Transverse colon (tissue), 4 donors: ENCODE results near the gene PADI2. TPM values are rescaled to one million over a fixed set of nuclear protein-coding genes. Genes with fewer than 3 reads are reported as not detected.
A peak's percentile ranks its signal among the peaks of the same experiment; 100 is the strongest.

Source experiments
- DNase-seq: peaks from one replicate; pipeline ENCODE4 v3.0.0-alpha.2; 2019
- H3K27ac ChIP-seq, 4 donors: fragments of 200-600 bp; sonication (generic); 2 replicates each; pipeline ENCODE4 v1.5.1; 2016 to 2018; ENCODE audit warnings: inconsistent platforms in 4 of 4
- H3K27me3 ChIP-seq: fragments of 200-600 bp; sonication (generic); 2 replicates; pipeline ENCODE4 v1.5.1; 2017; ENCODE audit warnings: inconsistent platforms
- H3K36me3 ChIP-seq, 4 donors: fragments of 200-600 bp; sonication (generic); 2 replicates each; pipeline ENCODE4 v1.5.1; 2017 to 2019; ENCODE audit warnings: inconsistent platforms in 4 of 4
- H3K4me1 ChIP-seq, 4 donors: fragments of 200-600 bp; sonication (generic); 2 replicates each; pipeline ENCODE4 v1.5.1; 2017 to 2020; ENCODE audit warnings: inconsistent platforms in 4 of 4
- H3K4me3 ChIP-seq, 4 donors: fragments of 200-600 bp; sonication (generic); 1 replicate in 1 of 4; 2 replicates in 3 of 4; pipeline versions ENCODE4 v1.5.1 to v1.6.1; 2017 to 2019; ENCODE audit warnings: inconsistent platforms in 4 of 4
- H3K9me3 ChIP-seq, 2 donors: fragments of 200-600 bp; sonication (generic); 2 replicates each; pipeline ENCODE4 v1.5.1; 2017 to 2019; ENCODE audit warnings: inconsistent platforms in 2 of 2
- EP300 ChIP-seq: sonication (generic); formaldehyde crosslinking; IDR thresholded peaks from one replicate; pipeline ENCODE4 v1.6.1; 2017; ENCODE audit warnings: antibody characterized with exemption, low read depth
- POLR2A ChIP-seq: fragments of 450-650 bp; IDR thresholded peaks from one replicate; pipeline ENCODE4 v1.6.1; 2016; ENCODE audit warnings: antibody characterized with exemption, mild to moderate bottlenecking, moderate library complexity
- POLR2AphosphoS5 ChIP-seq, 3 donors: sonication (generic); formaldehyde crosslinking; IDR thresholded peaks; one replicate each; pipeline ENCODE4 v1.6.1; 2016; ENCODE audit warnings: antibody characterized with exemption in 3 of 3
- WGBS, 2 donors: methylation state at CpG; one replicate each; pipeline ENCODE4 v1.1.5; 2018; ENCODE audit warnings: low coverage in 1 of 2; 5-methylcytosine and 5-hydroxymethylcytosine counted together
- in situ Hi-C, 4 donors: fragments of 200-750 bp; cut with MboI; loops; one replicate each; pipeline versions ENCODE4 v1.15.0 to v1.15.1; 2017; ENCODE audit warnings: low sequenced_read_pairs in 3 of 4, low pct_ligation_motif_present in 1 of 4, low pct_unique_long_range_greater_than_20kb in 1 of 4
- intact Hi-C: fragments of 100-400 bp; cut with DNase I; formaldehyde crosslinking; loops from one replicate; pipeline ENCODE4 v1.15.1; 2023; ENCODE audit warnings: low total_unique reads
- total RNA-seq, 4 donors: library from RNA; depleted of rRNA; stranded (reverse); fragments of >200 nt; gene quantifications; one replicate each; pipeline ENCODE4 v1.1.0, GENCODE V29; 2016
- TF ChIP-seq, protein P1 (sequence below), 5 experiments: fragments of 200-600 bp in 3 of 5; fragments of 450-650 bp in 2 of 5; sonication (generic) in 3 of 5; IDR thresholded peaks; 1 replicate in 2 of 5; 2 replicates in 3 of 5; pipeline ENCODE4 v1.5.1; 2016 to 2017; ENCODE audit warnings: antibody characterized with exemption in 5 of 5, inconsistent platforms in 3 of 5, mild to moderate bottlenecking in 2 of 5, moderate library complexity in 1 of 5

Gene PADI2
- total RNA-seq, 4 donors from 2014 or later = 143 to 285 (median 238) TPM

DNA sequence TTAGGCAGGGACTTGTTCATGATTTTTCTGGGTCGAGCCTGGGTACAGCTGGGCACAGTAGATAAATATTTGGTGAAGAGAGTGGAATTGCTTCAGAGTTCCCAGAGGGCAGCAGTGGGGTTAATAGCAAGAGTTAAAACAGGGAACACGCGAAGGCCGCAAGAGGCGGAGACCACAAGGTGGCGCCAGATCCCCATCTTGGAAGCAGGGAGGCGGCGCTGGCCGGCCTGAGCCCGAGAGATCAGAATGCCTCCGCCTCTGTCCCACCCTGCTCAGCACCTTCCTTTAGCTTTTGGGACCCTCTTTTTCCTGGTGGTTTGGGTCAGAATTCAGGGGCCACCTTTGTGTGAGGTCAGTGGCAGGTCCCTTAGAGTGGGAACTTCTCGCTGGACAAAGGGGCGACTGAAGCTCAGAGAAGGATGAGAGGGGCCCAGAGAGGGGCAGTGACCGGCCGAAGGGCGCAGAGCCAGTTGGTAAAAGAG is 6.5 kb upstream of the PADI2 start:
- Histone ChIP-seq H3K36me3 (no peaks in the 10 kb centered on the region), H3K4me3 (no peak overlapping the region), H3K27ac (no peak overlapping the region), H3K9me3 (no peaks in the 10 kb centered on the region), H3K4me1 (peaks cover 0 to 36% (median 18%) of the 10 kb centered on the region in 4 donors), H3K27me3 (no peaks in the 10 kb centered on the region)
- TF ChIP-seq, protein P1, sequence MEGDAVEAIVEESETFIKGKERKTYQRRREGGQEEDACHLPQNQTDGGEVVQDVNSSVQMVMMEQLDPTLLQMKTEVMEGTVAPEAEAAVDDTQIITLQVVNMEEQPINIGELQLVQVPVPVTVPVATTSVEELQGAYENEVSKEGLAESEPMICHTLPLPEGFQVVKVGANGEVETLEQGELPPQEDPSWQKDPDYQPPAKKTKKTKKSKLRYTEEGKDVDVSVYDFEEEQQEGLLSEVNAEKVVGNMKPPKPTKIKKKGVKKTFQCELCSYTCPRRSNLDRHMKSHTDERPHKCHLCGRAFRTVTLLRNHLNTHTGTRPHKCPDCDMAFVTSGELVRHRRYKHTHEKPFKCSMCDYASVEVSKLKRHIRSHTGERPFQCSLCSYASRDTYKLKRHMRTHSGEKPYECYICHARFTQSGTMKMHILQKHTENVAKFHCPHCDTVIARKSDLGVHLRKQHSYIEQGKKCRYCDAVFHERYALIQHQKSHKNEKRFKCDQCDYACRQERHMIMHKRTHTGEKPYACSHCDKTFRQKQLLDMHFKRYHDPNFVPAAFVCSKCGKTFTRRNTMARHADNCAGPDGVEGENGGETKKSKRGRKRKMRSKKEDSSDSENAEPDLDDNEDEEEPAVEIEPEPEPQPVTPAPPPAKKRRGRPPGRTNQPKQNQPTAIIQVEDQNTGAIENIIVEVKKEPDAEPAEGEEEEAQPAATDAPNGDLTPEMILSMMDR (IDR thresholded peaks at IDR 0.05) = peak; percentile 91 to 96 (median 94)
- no peak for TF ChIP-seq POLR2A
- in situ Hi-C loops = loop anchor here (5.0 to 10.0 kb wide), 5 partner anchors 107 to 219 kb away; no protein-coding TSS in a partner anchor
- 12 to 50% methylated on average over 2 to 16 of the region's 16 CpGs for WGBS, 2 donors
- peak; percentile 92 for DNase-seq
- intact Hi-C loops = loop anchor here (2.0 kb wide), 1 partner anchor 111 kb away; no protein-coding TSS in a partner anchor

GRCh38 chr1:17123196-17124045 is 4.2 kb upstream of the PADI2 start:
- H3K4me3 ChIP-seq = no peak overlapping the region
- no peaks in the 10 kb centered on the region for H3K36me3 ChIP-seq
- in situ Hi-C loops = loop anchor here in 3 of 4 donors (5.0 to 10.0 kb wide), 4 partner anchors 111 to 221 kb away; no protein-coding TSS in a partner anchor
- no peaks in the 10 kb centered on the region for H3K9me3 ChIP-seq
- DNase-seq = no peak
- peaks cover 0 to 48% (median 32%) of the 10 kb centered on the region in 4 donors for H3K4me1 ChIP-seq
- intact Hi-C loops = no loop called here
- H3K27me3 ChIP-seq = peaks cover 15% of the 10 kb centered on the region
- TF ChIP-seq EP300 = no peak
- TF ChIP-seq, protein P1 (IDR thresholded peaks at IDR 0.05) = no peak
- TF ChIP-seq POLR2AphosphoS5 (IDR thresholded peaks at IDR 0.05) = no peak
- peak overlapping the region in 1 of 4 donors; percentile 18 for H3K27ac ChIP-seq
- 78 to 94% methylated on average over 3 to 14 of the region's 14 CpGs for WGBS, 2 donors

DNA sequence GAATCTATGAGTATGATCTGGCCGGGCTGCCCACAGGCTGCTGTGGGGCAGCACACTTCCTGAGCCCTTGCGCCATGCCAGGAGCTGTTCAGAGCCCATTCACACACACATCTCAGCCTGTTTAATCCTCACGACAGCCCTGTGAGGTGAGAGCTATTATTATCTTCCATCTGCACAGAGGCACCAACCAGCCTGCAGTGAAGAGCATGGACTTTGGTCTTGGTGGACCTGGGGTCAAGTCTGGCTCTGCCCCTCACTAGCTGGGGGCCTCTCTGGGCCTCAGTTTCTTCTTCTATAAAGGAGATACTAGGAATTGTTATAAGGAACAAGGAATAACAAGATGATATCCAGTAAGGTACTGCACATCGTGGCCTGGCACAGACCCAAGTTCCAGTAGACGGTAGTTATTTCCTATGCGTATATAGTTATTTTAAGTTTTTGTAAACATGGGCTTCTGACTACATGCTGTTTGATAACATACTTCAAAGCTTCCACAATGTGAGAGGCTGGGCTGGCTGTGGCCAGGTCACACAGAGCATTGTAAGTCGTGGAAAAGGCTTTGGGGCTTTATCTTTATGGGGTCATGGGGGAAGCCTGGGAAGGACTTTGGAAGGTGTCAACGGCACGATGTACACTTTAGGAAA is 3.4 kb upstream of the PADI2 start:
- Histone ChIP-seq H3K27me3 (peaks cover 22% of the 10 kb centered on the region), H3K27ac (peak overlapping the region in 1 of 4 donors; percentile 18), H3K9me3 (no peaks in the 10 kb centered on the region), H3K4me1 (peaks cover 0 to 51% (median 32%) of the 10 kb centered on the region in 4 donors), H3K36me3 (no peaks in the 10 kb centered on the region), H3K4me3 (no peak overlapping the region)
- TF ChIP-seq EP300 (no peak), POLR2A (no peak), POLR2AphosphoS5 (IDR thresholded peaks at IDR 0.05) (no peak)
- TF ChIP-seq, protein P1 (IDR thresholded peaks at IDR 0.05) = no peak
- 13 to 33% methylated on average over 6 to 9 of the region's 9 CpGs for WGBS, 2 donors
- in situ Hi-C loops = loop anchor here in 3 of 4 donors (5.0 to 10.0 kb wide), 4 partner anchors 112 to 222 kb away; no protein-coding TSS in a partner anchor
- peak; percentile 49 for DNase-seq
- intact Hi-C loops = no loop called here

- DNase-seq = no peak
- WGBS, 2 donors = 69% methylated on average over 7 of the region's 8 CpGs; no CpG with 5 or more reads in 1 of the 2 donors
- TF ChIP-seq EP300 = no peak
- TF ChIP-seq POLR2A = no peak
- TF ChIP-seq, protein P1 (IDR thresholded peaks at IDR 0.05) = no peak
- TF ChIP-seq POLR2AphosphoS5 (IDR thresholded peaks at IDR 0.05) = no peak
- Histone ChIP-seq H3K9me3 (no peaks in the 10 kb centered on the region), H3K27ac (peak overlapping the region in 1 of 4 donors; percentile 18), H3K36me3 (no peaks in the 10 kb centered on the region), H3K27me3 (peaks cover 30% of the 10 kb centered on the region), H3K4me1 (peaks cover 0 to 54% (median 32%) of the 10 kb centered on the region in 4 donors), H3K4me3 (no peak overlapping the region)
- in situ Hi-C loops (loop anchor here in 3 of 4 donors (5.0 to 10.0 kb wide), 4 partner anchors 113 to 223 kb away; no protein-coding TSS in a partner anchor), intact Hi-C loops (no loop called here)
Observed at GRCh38 chr1:17121881-17122280, 2.6 kb upstream of the PADI2 start.
